ENCODE measurements around the gene ECHDC3. TPM values are rescaled to one million over a fixed set of nuclear protein-coding genes. Genes with fewer than 3 reads are reported as not detected.

Gene ECHDC3
- total RNA-seq, 2 donors from 2014 or later: 12.9 to 13.6 TPM

- TF ChIP-seq CTCF (conservative IDR thresholded peaks at IDR 0.05): no peak
- Mint-ChIP-seq H3K27me3 (ENCODE audit: insufficient read depth) (no peaks in the 10 kb centered on the region), H3K9me3 (peaks cover 9% of the 10 kb centered on the region), H3K27ac (no peak overlapping the region), H3K36me3 (ENCODE audit: low read depth) (no peaks in the 10 kb centered on the region), H3K4me1 (no peaks in the 10 kb centered on the region), H3K4me3 (no peak overlapping the region)
- no peak overlapping the region for H3K9ac ChIP-seq (ENCODE audit: extremely low read depth, low read length, poor library complexity, severe bottlenecking)
- no peak overlapping the region for H3K27ac ChIP-seq (ENCODE audit: low read depth, low read length)
- H3K27me3 ChIP-seq (ENCODE audit: control insufficient read depth, insufficient read depth, low read length, poor library complexity, severe bottlenecking): no peaks in the 10 kb centered on the region
- no peak for DNase-seq
- no peaks in the 10 kb centered on the region for H3K36me3 ChIP-seq (ENCODE audit: control insufficient read depth, insufficient read depth, low read length)
- H3K9me3 ChIP-seq (ENCODE audit: control insufficient read depth, low read length): no peaks in the 10 kb centered on the region
- H3K4me3 ChIP-seq (ENCODE audit: low read length): no peak overlapping the region
- H3K4me1 ChIP-seq (ENCODE audit: control insufficient read depth, insufficient read depth, low read length): no peaks in the 10 kb centered on the region
- 84 to 100% methylated on average over 1 to 5 of the region's 5 CpGs for WGBS, 2 experiments (ENCODE audit: insufficient coverage in 1 of 2, insufficient read length in 1 of 2)
Measured at GRCh38 chr10:11775412-11775811, 33.2 kb downstream of the ECHDC3 start.

DNA sequence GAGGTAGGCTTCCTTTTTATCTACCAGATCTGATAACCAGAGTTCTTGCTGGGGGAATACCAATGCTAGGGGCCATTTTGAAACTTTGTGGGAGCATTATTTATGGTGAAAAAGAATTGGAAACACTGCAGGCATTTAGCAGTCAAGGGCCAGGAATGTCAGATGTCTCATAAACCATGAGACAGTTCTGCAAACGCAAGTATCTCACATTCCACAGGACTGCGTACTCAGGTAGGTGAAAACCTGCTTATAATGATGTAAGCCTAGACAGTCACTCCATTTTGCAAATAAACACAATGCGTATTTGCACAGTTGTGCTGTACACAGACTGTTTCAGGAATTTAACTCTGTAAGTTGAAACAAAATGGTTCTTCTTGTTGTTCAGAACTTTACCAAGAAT, 33.9 kb downstream of the ECHDC3 start:
- no peaks in the 10 kb centered on the region for H3K4me1 Mint-ChIP-seq
- no peak for TF ChIP-seq CTCF (conservative IDR thresholded peaks at IDR 0.05)
- H3K36me3 ChIP-seq (ENCODE audit: control insufficient read depth, insufficient read depth, low read length): no peaks in the 10 kb centered on the region
- no peaks in the 10 kb centered on the region for H3K27me3 Mint-ChIP-seq (ENCODE audit: insufficient read depth)
- WGBS, 2 experiments (ENCODE audit: insufficient coverage in 1 of 2, insufficient read length in 1 of 2): 93 to 100% methylated on average over 3 of the region's 3 CpGs
- H3K9me3 Mint-ChIP-seq: peaks cover 9% of the 10 kb centered on the region
- no peaks in the 10 kb centered on the region for H3K36me3 Mint-ChIP-seq (ENCODE audit: low read depth)
- H3K27ac ChIP-seq (ENCODE audit: low read depth, low read length): no peak overlapping the region
- H3K4me1 ChIP-seq (ENCODE audit: control insufficient read depth, insufficient read depth, low read length): no peaks in the 10 kb centered on the region
- H3K4me3 Mint-ChIP-seq: no peak overlapping the region
- H3K27me3 ChIP-seq (ENCODE audit: control insufficient read depth, insufficient read depth, low read length, poor library complexity, severe bottlenecking): no peaks in the 10 kb centered on the region
- no peak overlapping the region for H3K27ac Mint-ChIP-seq
- H3K4me3 ChIP-seq (ENCODE audit: low read length): no peak overlapping the region
- no peak for DNase-seq
- H3K9me3 ChIP-seq (ENCODE audit: control insufficient read depth, low read length): no peaks in the 10 kb centered on the region
- no peak overlapping the region for H3K9ac ChIP-seq (ENCODE audit: extremely low read depth, low read length, poor library complexity, severe bottlenecking)

DNA sequence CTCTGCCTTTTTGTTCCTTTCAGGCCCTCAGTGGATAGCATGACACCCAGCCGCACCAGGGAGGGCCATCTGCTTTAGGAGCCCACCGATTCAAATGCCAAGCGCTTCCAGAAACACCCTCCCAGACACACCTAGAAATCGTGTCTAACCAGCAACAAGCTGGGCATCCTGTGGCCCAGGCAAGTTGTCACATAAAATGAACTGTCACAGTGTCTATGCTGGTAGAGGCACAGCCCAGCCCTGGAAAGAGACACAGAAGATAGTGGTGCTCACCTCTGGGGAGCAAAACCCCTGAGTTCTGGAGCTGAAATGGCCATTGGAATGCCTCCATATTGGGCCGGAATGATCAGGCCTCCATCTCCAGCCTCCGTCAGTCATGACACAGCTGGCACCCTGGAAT, 38.9 kb downstream of the ECHDC3 start:
- WGBS, 2 experiments (ENCODE audit: insufficient coverage in 1 of 2, insufficient read length in 1 of 2): 91 to 100% methylated on average over 2 to 6 of the region's 6 CpGs
- Mint-ChIP-seq H3K27ac (no peak overlapping the region), H3K4me1 (no peaks in the 10 kb centered on the region), H3K36me3 (ENCODE audit: low read depth) (no peaks in the 10 kb centered on the region), H3K9me3 (peaks cover 9% of the 10 kb centered on the region), H3K4me3 (no peak overlapping the region), H3K27me3 (ENCODE audit: insufficient read depth) (no peaks in the 10 kb centered on the region)
- no peak overlapping the region for H3K9ac ChIP-seq (ENCODE audit: extremely low read depth, low read length, poor library complexity, severe bottlenecking)
- H3K9me3 ChIP-seq (ENCODE audit: control insufficient read depth, low read length): no peaks in the 10 kb centered on the region
- no peak overlapping the region for H3K4me3 ChIP-seq (ENCODE audit: low read length)
- no peaks in the 10 kb centered on the region for H3K27me3 ChIP-seq (ENCODE audit: control insufficient read depth, insufficient read depth, low read length, poor library complexity, severe bottlenecking)
- no peaks in the 10 kb centered on the region for H3K36me3 ChIP-seq (ENCODE audit: control insufficient read depth, insufficient read depth, low read length)
- no peak overlapping the region for H3K27ac ChIP-seq (ENCODE audit: low read depth, low read length)
- no peaks in the 10 kb centered on the region for H3K4me1 ChIP-seq (ENCODE audit: control insufficient read depth, insufficient read depth, low read length)
- no peak for TF ChIP-seq CTCF (conservative IDR thresholded peaks at IDR 0.05)
- no peak for DNase-seq

Measured in endodermal cell (in vitro differentiated cells).